K562 (cell line): ENCODE measurements around the gene OIT3. TPM values are rescaled to one million over a fixed set of nuclear protein-coding genes. Genes with fewer than 3 reads are reported as not detected.

Source experiments
- ARID1B ChIP-seq: fragments of 450-650 bp; IDR thresholded peaks from 2 replicates; pipeline ENCODE4 v1.6.1; 2016; ENCODE audit warnings: antibody characterized with exemption, mild to moderate bottlenecking, inconsistent platforms
- RBM14 ChIP-seq: fragments of 200-400 bp; formaldehyde crosslinking; IDR thresholded peaks from 2 replicates; pipeline ENCODE4 v1.6.1; 2018; ENCODE audit warnings: low read depth, mild to moderate bottlenecking, low read length, moderate library complexity, borderline replicate concordance; ENCODE audit not compliant: insufficient read depth
- RFX1 ChIP-seq: fragments of 450-650 bp; IDR thresholded peaks from 2 replicates; pipeline ENCODE4 v1.6.1; 2016; ENCODE audit warnings: mild to moderate bottlenecking, moderate library complexity
- TRIM24 ChIP-seq, 2 experiments: fragments of 450-650 bp; IDR thresholded peaks; 2 replicates each; pipeline ENCODE4 v1.6.1; 2016
- polyA plus RNA-seq, 8 experiments: library from polyadenylated mRNA; depleted of rRNA in 4 of 8; stranded (reverse) in 5 of 8; unstranded in 3 of 8; fragments of >200 nt; fragmentation: Nextera tagmentation in 2 of 8; fragmentation: Illumina TruSeq in 1 of 8; extraction: Ambion mirVana in 2 of 8; extraction: Trizol in 1 of 8; gene quantifications; 2 replicates each; pipeline versions ENCODE4 v1.2.1 to v1.2.3, GENCODE V29; 2011 to 2014; ENCODE audit warnings: inconsistent platforms in 1 of 8, missing spikeins in 1 of 8
- total RNA-seq, 7 experiments: library from RNA; depleted of rRNA in 6 of 7; stranded (reverse); fragments of >200 nt in 6 of 7; fragmentation: Illumina TruSeq in 2 of 7; extraction: Trizol in 2 of 7; gene quantifications; 2 replicates each; pipeline versions ENCODE4 v1.2.1 to v1.2.3, GENCODE V29; 2011 to 2021; ENCODE audit warnings: low replicate concordance in 1 of 7
- TF ChIP-seq, protein P1 (sequence below): fragments of 450-650 bp; IDR thresholded peaks from 2 replicates; pipeline ENCODE4 v1.6.1; 2016; ENCODE audit warnings: low read depth
- TF ChIP-seq, protein P2 (sequence below), 3 experiments: fragments of 200-800 bp in 1 of 3; fragments of 250-450 bp in 1 of 3; fragments of 450-650 bp in 1 of 3; sonication (Bioruptor Pico) in 1 of 3; sonication (Bioruptor generic) in 1 of 3; formaldehyde crosslinking in 1 of 3; IDR thresholded peaks; 2 replicates each; pipeline versions ENCODE4 v1.6.1 to v1.8.0; 2016 to 2022; ENCODE audit warnings: mild to moderate bottlenecking in 2 of 3, missing genetic modification characterization in 2 of 3, missing compliant biosample characterization in 1 of 3, moderate library complexity in 1 of 3
- TF ChIP-seq, protein P3 (sequence below): IDR thresholded peaks from 2 replicates; pipeline ENCODE4 v1.6.1; 2016; ENCODE audit warnings: missing genetic modification characterization, missing compliant biosample characterization
- TF ChIP-seq, protein P4 (sequence below), 2 experiments: fragments of 450-650 bp; IDR thresholded peaks; 2 replicates each; pipeline ENCODE4 v1.6.1; 2018; ENCODE audit warnings: mild to moderate bottlenecking in 2 of 2, low read depth in 1 of 2; ENCODE audit not compliant: partially characterized antibody in 2 of 2

The OIT3 gene
- total and polyA plus RNA-seq, 9 of the 15 experiments (the other 6 are each of a cell fraction or from before 2014, with no cell fraction given): not detected

DNA sequence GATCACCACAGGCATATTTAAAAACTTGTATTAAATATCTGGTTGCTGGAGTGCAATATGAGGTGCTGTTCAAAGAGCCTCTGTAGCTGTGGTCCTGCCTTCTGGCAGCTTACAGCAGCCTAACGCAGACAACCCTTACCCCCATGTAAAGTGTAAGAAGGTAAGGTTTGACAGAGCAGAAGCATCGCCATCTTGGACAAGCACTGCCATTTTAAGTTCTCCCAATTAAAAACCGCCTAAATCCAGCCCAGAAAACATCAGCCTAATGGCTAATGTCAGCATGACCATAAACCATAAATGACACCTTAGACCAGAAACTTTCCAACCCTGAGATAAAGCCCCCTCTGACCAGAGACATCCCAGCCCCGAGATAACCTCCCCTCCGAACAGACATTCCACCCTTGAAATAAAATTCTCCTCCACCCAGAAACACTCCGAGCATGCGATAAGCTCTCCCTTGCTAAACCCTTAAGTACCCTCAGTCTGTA lies 5.3 kb upstream of the OIT3 start (continued):
- TF ChIP-seq, protein P1, sequence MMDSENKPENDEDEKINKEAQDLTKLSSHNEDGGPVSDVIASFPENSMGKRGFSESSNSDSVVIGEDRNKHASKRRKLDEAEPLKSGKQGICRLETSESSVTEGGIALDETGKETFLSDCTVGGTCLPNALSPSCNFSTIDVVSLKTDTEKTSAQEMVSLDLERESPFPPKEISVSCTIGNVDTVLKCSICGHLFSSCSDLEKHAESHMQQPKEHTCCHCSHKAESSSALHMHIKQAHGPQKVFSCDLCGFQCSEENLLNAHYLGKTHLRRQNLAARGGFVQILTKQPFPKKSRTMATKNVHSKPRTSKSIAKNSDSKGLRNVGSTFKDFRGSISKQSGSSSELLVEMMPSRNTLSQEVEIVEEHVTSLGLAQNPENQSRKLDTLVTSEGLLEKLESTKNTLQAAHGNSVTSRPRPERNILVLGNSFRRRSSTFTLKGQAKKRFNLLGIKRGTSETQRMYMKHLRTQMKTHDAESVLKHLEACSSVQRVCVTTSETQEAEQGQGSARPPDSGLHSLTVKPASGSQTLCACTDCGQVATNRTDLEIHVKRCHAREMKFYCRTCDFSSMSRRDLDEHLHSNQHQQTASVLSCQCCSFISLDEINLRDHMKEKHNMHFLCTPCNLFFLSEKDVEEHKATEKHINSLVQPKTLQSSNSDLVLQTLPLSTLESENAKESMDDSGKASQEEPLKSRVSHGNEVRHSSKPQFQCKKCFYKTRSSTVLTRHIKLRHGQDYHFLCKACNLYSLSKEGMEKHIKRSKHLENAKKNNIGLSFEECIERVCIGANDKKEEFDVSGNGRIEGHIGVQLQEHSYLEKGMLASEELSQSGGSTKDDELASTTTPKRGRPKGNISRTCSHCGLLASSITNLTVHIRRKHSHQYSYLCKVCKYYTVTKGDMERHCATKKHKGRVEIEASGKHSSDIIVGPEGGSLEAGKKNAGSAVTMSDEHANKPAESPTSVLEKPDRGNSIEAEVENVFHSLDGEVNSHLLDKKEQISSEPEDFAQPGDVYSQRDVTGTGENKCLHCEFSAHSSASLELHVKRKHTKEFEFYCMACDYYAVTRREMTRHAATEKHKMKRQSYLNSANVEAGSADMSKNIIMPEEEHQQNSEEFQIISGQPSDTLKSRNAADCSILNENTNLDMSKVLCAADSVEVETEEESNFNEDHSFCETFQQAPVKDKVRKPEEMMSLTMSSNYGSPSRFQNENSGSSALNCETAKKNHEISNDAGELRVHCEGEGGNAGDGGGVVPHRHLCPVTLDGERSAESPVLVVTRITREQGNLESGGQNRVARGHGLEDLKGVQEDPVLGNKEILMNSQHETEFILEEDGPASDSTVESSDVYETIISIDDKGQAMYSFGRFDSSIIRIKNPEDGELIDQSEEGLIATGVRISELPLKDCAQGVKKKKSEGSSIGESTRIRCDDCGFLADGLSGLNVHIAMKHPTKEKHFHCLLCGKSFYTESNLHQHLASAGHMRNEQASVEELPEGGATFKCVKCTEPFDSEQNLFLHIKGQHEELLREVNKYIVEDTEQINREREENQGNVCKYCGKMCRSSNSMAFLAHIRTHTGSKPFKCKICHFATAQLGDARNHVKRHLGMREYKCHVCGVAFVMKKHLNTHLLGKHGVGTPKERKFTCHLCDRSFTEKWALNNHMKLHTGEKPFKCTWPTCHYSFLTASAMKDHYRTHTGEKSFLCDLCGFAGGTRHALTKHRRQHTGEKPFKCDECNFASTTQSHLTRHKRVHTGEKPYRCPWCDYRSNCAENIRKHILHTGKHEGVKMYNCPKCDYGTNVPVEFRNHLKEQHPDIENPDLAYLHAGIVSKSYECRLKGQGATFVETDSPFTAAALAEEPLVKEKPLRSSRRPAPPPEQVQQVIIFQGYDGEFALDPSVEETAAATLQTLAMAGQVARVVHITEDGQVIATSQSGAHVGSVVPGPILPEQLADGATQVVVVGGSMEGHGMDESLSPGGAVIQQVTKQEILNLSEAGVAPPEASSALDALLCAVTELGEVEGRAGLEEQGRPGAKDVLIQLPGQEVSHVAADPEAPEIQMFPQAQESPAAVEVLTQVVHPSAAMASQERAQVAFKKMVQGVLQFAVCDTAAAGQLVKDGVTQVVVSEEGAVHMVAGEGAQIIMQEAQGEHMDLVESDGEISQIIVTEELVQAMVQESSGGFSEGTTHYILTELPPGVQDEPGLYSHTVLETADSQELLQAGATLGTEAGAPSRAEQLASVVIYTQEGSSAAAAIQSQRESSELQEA: no peak
- TF ChIP-seq RBM14 (no peak), ARID1B (peak; percentile 75), TRIM24 (IDR thresholded peaks at IDR 0.05) (no peak; a peak in 1 of 4 replicates), RFX1 (no peak)
- TF ChIP-seq, protein P2, sequence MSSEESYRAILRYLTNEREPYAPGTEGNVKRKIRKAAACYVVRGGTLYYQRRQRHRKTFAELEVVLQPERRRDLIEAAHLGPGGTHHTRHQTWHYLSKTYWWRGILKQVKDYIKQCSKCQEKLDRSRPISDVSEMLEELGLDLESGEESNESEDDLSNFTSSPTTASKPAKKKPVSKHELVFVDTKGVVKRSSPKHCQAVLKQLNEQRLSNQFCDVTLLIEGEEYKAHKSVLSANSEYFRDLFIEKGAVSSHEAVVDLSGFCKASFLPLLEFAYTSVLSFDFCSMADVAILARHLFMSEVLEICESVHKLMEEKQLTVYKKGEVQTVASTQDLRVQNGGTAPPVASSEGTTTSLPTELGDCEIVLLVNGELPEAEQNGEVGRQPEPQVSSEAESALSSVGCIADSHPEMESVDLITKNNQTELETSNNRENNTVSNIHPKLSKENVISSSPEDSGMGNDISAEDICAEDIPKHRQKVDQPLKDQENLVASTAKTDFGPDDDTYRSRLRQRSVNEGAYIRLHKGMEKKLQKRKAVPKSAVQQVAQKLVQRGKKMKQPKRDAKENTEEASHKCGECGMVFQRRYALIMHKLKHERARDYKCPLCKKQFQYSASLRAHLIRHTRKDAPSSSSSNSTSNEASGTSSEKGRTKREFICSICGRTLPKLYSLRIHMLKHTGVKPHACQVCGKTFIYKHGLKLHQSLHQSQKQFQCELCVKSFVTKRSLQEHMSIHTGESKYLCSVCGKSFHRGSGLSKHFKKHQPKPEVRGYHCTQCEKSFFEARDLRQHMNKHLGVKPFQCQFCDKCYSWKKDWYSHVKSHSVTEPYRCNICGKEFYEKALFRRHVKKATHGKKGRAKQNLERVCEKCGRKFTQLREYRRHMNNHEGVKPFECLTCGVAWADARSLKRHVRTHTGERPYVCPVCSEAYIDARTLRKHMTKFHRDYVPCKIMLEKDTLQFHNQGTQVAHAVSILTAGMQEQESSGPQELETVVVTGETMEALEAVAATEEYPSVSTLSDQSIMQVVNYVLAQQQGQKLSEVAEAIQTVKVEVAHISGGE (CRISPR knock-in tag; IDR thresholded peaks at IDR 0.05): peak in 1 of 3 experiments; percentile 68; a peak in 1 of 6 replicates
- TF ChIP-seq, protein P3, sequence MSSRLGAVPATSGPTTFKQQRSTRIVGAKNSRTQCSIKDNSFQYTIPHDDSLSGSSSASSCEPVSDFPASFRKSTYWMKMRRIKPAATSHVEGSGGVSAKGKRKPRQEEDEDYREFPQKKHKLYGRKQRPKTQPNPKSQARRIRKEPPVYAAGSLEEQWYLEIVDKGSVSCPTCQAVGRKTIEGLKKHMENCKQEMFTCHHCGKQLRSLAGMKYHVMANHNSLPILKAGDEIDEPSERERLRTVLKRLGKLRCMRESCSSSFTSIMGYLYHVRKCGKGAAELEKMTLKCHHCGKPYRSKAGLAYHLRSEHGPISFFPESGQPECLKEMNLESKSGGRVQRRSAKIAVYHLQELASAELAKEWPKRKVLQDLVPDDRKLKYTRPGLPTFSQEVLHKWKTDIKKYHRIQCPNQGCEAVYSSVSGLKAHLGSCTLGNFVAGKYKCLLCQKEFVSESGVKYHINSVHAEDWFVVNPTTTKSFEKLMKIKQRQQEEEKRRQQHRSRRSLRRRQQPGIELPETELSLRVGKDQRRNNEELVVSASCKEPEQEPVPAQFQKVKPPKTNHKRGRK (tag): no peak
- TF ChIP-seq, protein P4, sequence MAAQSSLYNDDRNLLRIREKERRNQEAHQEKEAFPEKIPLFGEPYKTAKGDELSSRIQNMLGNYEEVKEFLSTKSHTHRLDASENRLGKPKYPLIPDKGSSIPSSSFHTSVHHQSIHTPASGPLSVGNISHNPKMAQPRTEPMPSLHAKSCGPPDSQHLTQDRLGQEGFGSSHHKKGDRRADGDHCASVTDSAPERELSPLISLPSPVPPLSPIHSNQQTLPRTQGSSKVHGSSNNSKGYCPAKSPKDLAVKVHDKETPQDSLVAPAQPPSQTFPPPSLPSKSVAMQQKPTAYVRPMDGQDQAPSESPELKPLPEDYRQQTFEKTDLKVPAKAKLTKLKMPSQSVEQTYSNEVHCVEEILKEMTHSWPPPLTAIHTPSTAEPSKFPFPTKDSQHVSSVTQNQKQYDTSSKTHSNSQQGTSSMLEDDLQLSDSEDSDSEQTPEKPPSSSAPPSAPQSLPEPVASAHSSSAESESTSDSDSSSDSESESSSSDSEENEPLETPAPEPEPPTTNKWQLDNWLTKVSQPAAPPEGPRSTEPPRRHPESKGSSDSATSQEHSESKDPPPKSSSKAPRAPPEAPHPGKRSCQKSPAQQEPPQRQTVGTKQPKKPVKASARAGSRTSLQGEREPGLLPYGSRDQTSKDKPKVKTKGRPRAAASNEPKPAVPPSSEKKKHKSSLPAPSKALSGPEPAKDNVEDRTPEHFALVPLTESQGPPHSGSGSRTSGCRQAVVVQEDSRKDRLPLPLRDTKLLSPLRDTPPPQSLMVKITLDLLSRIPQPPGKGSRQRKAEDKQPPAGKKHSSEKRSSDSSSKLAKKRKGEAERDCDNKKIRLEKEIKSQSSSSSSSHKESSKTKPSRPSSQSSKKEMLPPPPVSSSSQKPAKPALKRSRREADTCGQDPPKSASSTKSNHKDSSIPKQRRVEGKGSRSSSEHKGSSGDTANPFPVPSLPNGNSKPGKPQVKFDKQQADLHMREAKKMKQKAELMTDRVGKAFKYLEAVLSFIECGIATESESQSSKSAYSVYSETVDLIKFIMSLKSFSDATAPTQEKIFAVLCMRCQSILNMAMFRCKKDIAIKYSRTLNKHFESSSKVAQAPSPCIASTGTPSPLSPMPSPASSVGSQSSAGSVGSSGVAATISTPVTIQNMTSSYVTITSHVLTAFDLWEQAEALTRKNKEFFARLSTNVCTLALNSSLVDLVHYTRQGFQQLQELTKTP (IDR thresholded peaks at IDR 0.05; ENCODE audit: low read depth in 1 of 2, partially characterized antibody in 2 of 2): no peak
